ENCODE results near the gene PRDM16. TPM values are rescaled to one million over a fixed set of nuclear protein-coding genes. Genes with fewer than 3 reads are reported as not detected.

The PRDM16 gene
- total and polyA plus RNA-seq, 2 of the 13 experiments (the other 11 are each of a cell fraction or from before 2014, with no cell fraction given), result 0.15 to 0.81 TPM

DNA sequence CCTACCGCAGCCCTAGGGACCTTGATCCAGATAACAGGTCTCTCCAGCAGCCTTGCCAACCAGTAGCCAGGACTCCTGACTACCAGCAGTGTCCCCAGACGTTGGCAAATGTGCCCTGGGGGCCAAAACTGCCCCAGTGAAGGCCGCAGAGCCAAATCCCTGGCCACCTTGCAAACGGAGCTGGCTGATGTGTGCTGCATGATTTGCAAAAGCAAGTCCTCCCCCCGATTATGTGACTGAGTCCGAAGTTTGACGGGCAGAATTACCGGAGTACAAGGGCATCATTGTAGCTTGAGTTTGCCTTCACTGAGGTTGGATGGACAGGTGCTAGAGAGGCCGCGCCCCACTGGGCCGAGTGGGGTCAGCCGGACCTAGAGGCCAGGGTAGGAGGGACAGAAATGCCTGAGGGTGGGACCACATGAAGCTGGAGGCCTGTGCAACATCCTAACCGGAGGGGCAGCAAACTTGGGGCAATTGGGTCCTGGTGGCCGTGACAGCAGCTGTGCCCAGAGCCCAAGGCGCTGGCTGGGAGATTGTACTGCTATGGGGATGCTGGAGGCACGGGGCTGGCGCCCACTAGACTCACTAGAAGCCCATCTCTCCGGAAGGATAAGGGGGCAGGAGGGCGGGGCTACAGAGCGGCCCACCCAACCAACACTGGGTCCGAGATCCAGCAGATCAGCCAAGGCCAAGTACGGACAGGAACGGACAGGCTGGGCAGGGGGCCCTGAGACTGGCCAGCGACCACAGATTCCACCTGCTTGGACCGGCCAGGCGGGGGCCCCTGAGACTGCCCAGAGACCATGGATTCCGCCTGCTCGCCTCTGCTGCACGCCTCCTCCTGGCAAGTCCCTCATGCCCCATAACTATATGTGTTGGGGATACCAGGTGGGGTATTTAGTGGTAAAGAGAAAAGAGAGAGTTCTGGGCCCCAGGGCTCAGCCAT lies 388.2 kb downstream of the PRDM16 start (continued):
- TF ChIP-seq ZNF142 (CRISPR knock-in tag; IDR thresholded peaks at IDR 0.05), result no peak
- TF ChIP-seq, protein P1, sequence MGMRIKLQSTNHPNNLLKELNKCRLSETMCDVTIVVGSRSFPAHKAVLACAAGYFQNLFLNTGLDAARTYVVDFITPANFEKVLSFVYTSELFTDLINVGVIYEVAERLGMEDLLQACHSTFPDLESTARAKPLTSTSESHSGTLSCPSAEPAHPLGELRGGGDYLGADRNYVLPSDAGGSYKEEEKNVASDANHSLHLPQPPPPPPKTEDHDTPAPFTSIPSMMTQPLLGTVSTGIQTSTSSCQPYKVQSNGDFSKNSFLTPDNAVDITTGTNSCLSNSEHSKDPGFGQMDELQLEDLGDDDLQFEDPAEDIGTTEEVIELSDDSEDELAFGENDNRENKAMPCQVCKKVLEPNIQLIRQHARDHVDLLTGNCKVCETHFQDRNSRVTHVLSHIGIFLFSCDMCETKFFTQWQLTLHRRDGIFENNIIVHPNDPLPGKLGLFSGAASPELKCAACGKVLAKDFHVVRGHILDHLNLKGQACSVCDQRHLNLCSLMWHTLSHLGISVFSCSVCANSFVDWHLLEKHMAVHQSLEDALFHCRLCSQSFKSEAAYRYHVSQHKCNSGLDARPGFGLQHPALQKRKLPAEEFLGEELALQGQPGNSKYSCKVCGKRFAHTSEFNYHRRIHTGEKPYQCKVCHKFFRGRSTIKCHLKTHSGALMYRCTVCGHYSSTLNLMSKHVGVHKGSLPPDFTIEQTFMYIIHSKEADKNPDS (CRISPR knock-in tag; IDR thresholded peaks at IDR 0.05), result 0 out of 2 replicates have a peak, but pooled peaks have one; percentile 67
- TF ChIP-seq ZSCAN20 (CRISPR knock-in tag; IDR thresholded peaks at IDR 0.05; ENCODE audit: borderline replicate concordance), result no peak
- no peak for TF ChIP-seq ZFP62 (CRISPR knock-in tag; IDR thresholded peaks at IDR 0.05)
- no peak for TF ChIP-seq KDM5B (CRISPR knock-in tag; IDR thresholded peaks at IDR 0.05; ENCODE audit: borderline replicate concordance)
- TF ChIP-seq TAF15 (IDR thresholded peaks at IDR 0.05; ENCODE audit: low read depth, low read length, poor library complexity, severe bottlenecking), result no peak
- TF ChIP-seq, protein P2, sequence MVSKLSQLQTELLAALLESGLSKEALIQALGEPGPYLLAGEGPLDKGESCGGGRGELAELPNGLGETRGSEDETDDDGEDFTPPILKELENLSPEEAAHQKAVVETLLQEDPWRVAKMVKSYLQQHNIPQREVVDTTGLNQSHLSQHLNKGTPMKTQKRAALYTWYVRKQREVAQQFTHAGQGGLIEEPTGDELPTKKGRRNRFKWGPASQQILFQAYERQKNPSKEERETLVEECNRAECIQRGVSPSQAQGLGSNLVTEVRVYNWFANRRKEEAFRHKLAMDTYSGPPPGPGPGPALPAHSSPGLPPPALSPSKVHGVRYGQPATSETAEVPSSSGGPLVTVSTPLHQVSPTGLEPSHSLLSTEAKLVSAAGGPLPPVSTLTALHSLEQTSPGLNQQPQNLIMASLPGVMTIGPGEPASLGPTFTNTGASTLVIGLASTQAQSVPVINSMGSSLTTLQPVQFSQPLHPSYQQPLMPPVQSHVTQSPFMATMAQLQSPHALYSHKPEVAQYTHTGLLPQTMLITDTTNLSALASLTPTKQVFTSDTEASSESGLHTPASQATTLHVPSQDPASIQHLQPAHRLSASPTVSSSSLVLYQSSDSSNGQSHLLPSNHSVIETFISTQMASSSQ (IDR thresholded peaks at IDR 0.05; ENCODE audit: low read depth), result 0 out of 2 replicates have a peak, but pooled peaks have one; percentile 17
- TF ChIP-seq, protein P2 (CRISPR knock-in tag; IDR thresholded peaks at IDR 0.05; ENCODE audit: borderline replicate concordance), result no peak
- no peak for TF ChIP-seq TBP (CRISPR knock-in tag; IDR thresholded peaks at IDR 0.05)
- peak; percentile 2; the same call in 1 of the 2 replicates for TF ChIP-seq ZFYVE20 (CRISPR knock-in tag; IDR thresholded peaks at IDR 0.05; ENCODE audit: borderline replicate concordance, low read depth)
- 0 out of 2 replicates have a peak, but pooled peaks have one; percentile 11 for TF ChIP-seq FOXJ3 (CRISPR knock-in tag; IDR thresholded peaks at IDR 0.05; ENCODE audit: borderline replicate concordance)
